HepG2 (cell line): Measurements from ENCODE around the gene SERPINI1. TPM values are rescaled to one million over a fixed set of nuclear protein-coding genes. Genes with fewer than 3 reads are reported as not detected.

Source experiments
- GATA4 ChIP-seq: sonication (generic); IDR thresholded peaks from 2 replicates; pipeline ENCODE4 v1.6.1; 2016; ENCODE audit warnings: antibody characterized with exemption, low read depth, borderline replicate concordance
- HOMEZ ChIP-seq: IDR thresholded peaks from 2 replicates; pipeline ENCODE4 v1.6.1; 2016; ENCODE audit warnings: low read depth
- MTA3 ChIP-seq: sonication (generic); formaldehyde crosslinking; IDR thresholded peaks from 2 replicates; pipeline ENCODE4 v1.4.0; 2020; ENCODE audit warnings: missing genetic modification reagents
- PLRG1 ChIP-seq: fragments of 450-650 bp; conservative IDR thresholded peaks from 2 replicates; pipeline ENCODE4 v1.6.1; 2016
- PRDM15 ChIP-seq: sonication (generic); formaldehyde crosslinking; IDR thresholded peaks from 2 replicates; pipeline ENCODE4 v1.4.0; 2020; ENCODE audit warnings: missing genetic modification reagents
- RFXANK ChIP-seq: IDR thresholded peaks from 2 replicates; pipeline ENCODE4 v1.6.1; 2016
- SCMH1 ChIP-seq: sonication (generic); formaldehyde crosslinking; IDR thresholded peaks from 2 replicates; pipeline ENCODE4 v1.9.0; 2021; ENCODE audit warnings: missing genetic modification reagents, mild to moderate bottlenecking, borderline replicate concordance
- TSC22D2 ChIP-seq: sonication (generic); formaldehyde crosslinking; IDR thresholded peaks from 2 replicates; pipeline ENCODE4 v1.5.1; 2020; ENCODE audit warnings: missing genetic modification reagents, mild to moderate bottlenecking, borderline replicate concordance
- ZMYM3 ChIP-seq: sonication (generic); formaldehyde crosslinking; IDR thresholded peaks from 2 replicates; pipeline ENCODE4 v1.5.1; 2020; ENCODE audit warnings: mild to moderate bottlenecking, missing genetic modification reagents
- ZNF280D ChIP-seq: sonication (generic); formaldehyde crosslinking; IDR thresholded peaks from 2 replicates; pipeline ENCODE4 v1.5.1; 2020; ENCODE audit warnings: mild to moderate bottlenecking, missing genetic modification reagents
- ZNF776 ChIP-seq: sonication (generic); formaldehyde crosslinking; IDR thresholded peaks from 2 replicates; pipeline ENCODE4 v1.4.0; 2020; ENCODE audit warnings: mild to moderate bottlenecking, missing genetic modification reagents
- ZNF83 ChIP-seq: sonication (generic); formaldehyde crosslinking; IDR thresholded peaks from 2 replicates; pipeline ENCODE4 v1.4.0; 2020; ENCODE audit warnings: missing genetic modification reagents, mild to moderate bottlenecking, borderline replicate concordance
- ZUFSP ChIP-seq: sonication (generic); formaldehyde crosslinking; IDR thresholded peaks from 2 replicates; pipeline ENCODE4 v1.9.0; 2021; ENCODE audit warnings: missing genetic modification reagents, mild to moderate bottlenecking, borderline replicate concordance
- polyA plus RNA-seq, 8 experiments: library from polyadenylated mRNA; depleted of rRNA in 3 of 8; stranded (reverse) in 7 of 8; unstranded in 1 of 8; fragments of >200 nt; fragmentation: Illumina TruSeq in 4 of 8; extraction: Trizol in 4 of 8; gene quantifications; 2 replicates each; pipeline versions ENCODE4 v1.2.1 to v1.2.3, GENCODE V29; 2011 to 2016; ENCODE audit warnings: low read depth in 4 of 8, missing spikeins in 1 of 8, mixed read lengths in 1 of 8; ENCODE audit not compliant: insufficient read depth in 1 of 8
- total RNA-seq, 5 experiments: library from RNA; depleted of rRNA; stranded (reverse); fragments of >200 nt; fragmentation: Illumina TruSeq; extraction: Trizol; gene quantifications; 2 replicates each; pipeline ENCODE4 v1.2.3, GENCODE V29; 2016; ENCODE audit warnings: low read depth in 1 of 5
- TF ChIP-seq, protein P1 (sequence below): sonication (generic); formaldehyde crosslinking; IDR thresholded peaks from 2 replicates; pipeline ENCODE4 v1.4.0; 2020; ENCODE audit warnings: missing genetic modification reagents, mild to moderate bottlenecking, borderline replicate concordance
- TF ChIP-seq, protein P2 (sequence below): sonication (generic); formaldehyde crosslinking; conservative IDR thresholded peaks from 2 replicates; pipeline ENCODE4 v1.4.0; 2020; ENCODE audit warnings: missing genetic modification reagents

The SERPINI1 gene
- total and polyA plus RNA-seq, 2 of the 13 experiments (the other 11 are each of a cell fraction or from before 2014, with no cell fraction given): 14.7 to 58.0 TPM

- TF ChIP-seq, protein P1, sequence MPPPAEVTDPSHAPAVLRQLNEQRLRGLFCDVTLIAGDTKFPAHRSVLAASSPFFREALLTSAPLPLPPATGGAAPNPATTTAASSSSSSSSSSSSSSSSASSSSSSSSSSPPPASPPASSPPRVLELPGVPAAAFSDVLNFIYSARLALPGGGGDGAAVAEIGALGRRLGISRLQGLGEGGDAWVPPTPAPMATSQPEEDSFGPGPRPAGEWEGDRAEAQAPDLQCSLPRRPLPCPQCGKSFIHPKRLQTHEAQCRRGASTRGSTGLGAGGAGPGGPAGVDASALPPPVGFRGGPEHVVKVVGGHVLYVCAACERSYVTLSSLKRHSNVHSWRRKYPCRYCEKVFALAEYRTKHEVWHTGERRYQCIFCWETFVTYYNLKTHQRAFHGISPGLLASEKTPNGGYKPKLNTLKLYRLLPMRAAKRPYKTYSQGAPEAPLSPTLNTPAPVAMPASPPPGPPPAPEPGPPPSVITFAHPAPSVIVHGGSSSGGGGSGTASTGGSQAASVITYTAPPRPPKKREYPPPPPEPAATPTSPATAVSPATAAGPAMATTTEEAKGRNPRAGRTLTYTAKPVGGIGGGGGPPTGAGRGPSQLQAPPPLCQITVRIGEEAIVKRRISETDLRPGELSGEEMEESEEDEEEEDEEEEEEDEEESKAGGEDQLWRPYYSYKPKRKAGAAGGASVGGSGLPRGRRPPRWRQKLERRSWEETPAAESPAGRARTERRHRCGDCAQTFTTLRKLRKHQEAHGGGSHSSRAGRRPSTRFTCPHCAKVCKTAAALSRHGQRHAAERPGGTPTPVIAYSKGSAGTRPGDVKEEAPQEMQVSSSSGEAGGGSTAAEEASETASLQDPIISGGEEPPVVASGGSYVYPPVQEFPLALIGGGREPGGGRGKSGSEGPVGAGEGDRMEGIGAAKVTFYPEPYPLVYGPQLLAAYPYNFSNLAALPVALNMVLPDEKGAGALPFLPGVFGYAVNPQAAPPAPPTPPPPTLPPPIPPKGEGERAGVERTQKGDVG (CRISPR knock-in tag): no peak
- TF ChIP-seq ZUFSP (CRISPR knock-in tag): no peak
- no peak for TF ChIP-seq ZNF776 (CRISPR knock-in tag)
- TF ChIP-seq ZNF83 (CRISPR knock-in tag): no peak
- TF ChIP-seq TSC22D2: no peak
- TF ChIP-seq PRDM15: no peak
- TF ChIP-seq SCMH1: no peak
- TF ChIP-seq ZNF280D (CRISPR knock-in tag): no peak
- no peak for TF ChIP-seq PLRG1
- TF ChIP-seq HOMEZ: no peak
- TF ChIP-seq GATA4: no peak
- no peak for TF ChIP-seq RFXANK
- TF ChIP-seq, protein P2, sequence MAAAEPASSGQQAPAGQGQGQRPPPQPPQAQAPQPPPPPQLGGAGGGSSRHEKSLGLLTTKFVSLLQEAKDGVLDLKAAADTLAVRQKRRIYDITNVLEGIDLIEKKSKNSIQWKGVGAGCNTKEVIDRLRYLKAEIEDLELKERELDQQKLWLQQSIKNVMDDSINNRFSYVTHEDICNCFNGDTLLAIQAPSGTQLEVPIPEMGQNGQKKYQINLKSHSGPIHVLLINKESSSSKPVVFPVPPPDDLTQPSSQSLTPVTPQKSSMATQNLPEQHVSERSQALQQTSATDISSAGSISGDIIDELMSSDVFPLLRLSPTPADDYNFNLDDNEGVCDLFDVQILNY (CRISPR knock-in tag): no peak
- TF ChIP-seq ZMYM3 (CRISPR knock-in tag): no peak
- TF ChIP-seq MTA3 (CRISPR knock-in tag): no peak
These were observed 74.7 kb downstream of the SERPINI1 start (continued) for GRCh38 chr3:167810236-167810635.
